B cell (primary cell): ENCODE data around the gene CNKSR3. TPM values are rescaled to one million over a fixed set of nuclear protein-coding genes. Genes with fewer than 3 reads are reported as not detected.

Experiments
- ATAC-seq: fragments of 200-7000 bp; cut with Tn5 transposase; one replicate; pipeline ENCODE4 v1.10.0; 2021; ENCODE audit warnings: low read depth, mild to moderate bottlenecking, moderate number of reproducible peaks, moderate library complexity
- CTCF ChIA-PET: fragments of 350-600 bp; sonication (Branson Sonifier 250); formaldehyde crosslinking; loops from one replicate; lab custom pipeline; 2021; ENCODE audit warnings: antibody characterized with exemption, inconsistent platforms; lab: Charles Lee
- POLR2A ChIA-PET: fragments of 350-600 bp; sonication (Branson Sonifier 250); formaldehyde crosslinking; loops from one replicate; lab custom pipeline; 2021; ENCODE audit warnings: antibody characterized with exemption; lab: Charles Lee
- DNase-seq: peaks from one replicate; pipeline ENCODE4 v3.0.0; 2013
- H2AFZ ChIP-seq: 2 replicates; pipeline ENCODE4 v1.6.1; 2012; ENCODE audit warnings: mild to moderate bottlenecking, low read depth, low read length; ENCODE audit not compliant: insufficient read depth, poor library complexity, severe bottlenecking
- H3K27ac ChIP-seq, 2 donors: 1 replicate in 1 of 2; 2 replicates in 1 of 2; pipeline ENCODE4 v1.5.1; 2012 to 2013; ENCODE audit warnings: low read length in 2 of 2, mild to moderate bottlenecking in 2 of 2, moderate library complexity in 1 of 2
- H3K27me3 ChIP-seq, 4 experiments: fragments of 200-600 bp in 1 of 4; sonication (generic) in 1 of 4; replicated peaks in 1 of 4; 1 replicate in 2 of 4; 2 replicates in 2 of 4; pipeline versions ENCODE4 v1.6.1 to v1.7.0; 2013 to 2016; ENCODE audit warnings: low read length in 3 of 4, mild to moderate bottlenecking in 2 of 4, mixed read lengths in 1 of 4, moderate library complexity in 1 of 4; ENCODE audit not compliant: insufficient read depth in 4 of 4, control insufficient read depth in 3 of 4; ENCODE audit errors: control extremely low read depth in 1 of 4
- H3K36me3 ChIP-seq, 2 experiments: replicated peaks in 1 of 2; 1 replicate in 1 of 2; 2 replicates in 1 of 2; pipeline versions ENCODE4 v1.6.1 to v1.7.1; 2013; ENCODE audit warnings: low read length in 1 of 2; ENCODE audit not compliant: insufficient read depth in 2 of 2, control insufficient read depth in 1 of 2; ENCODE audit errors: control extremely low read depth in 1 of 2, extremely low read depth in 1 of 2
- H3K4me1 ChIP-seq, 2 donors: fragments of 200-600 bp in 1 of 2; sonication (generic) in 1 of 2; 1 replicate in 1 of 2; 2 replicates in 1 of 2; pipeline versions ENCODE4 v1.5.1 to v1.6.1; 2013 to 2017; ENCODE audit warnings: low read length in 2 of 2; ENCODE audit not compliant: control insufficient read depth in 2 of 2, insufficient read depth in 2 of 2
- H3K4me2 ChIP-seq: replicated peaks from 2 replicates; pipeline ENCODE3; 2012; ENCODE audit warnings: mild to moderate bottlenecking, low read depth, low read length; ENCODE audit not compliant: poor library complexity, severe bottlenecking
- H3K4me3 ChIP-seq, 5 experiments: fragments of 200-600 bp in 1 of 5; sonication (generic) in 1 of 5; 1 replicate in 3 of 5; 2 replicates in 2 of 5; pipeline versions ENCODE4 v1.5.1 to v1.7.0; 2011 to 2016; ENCODE audit warnings: low read length in 4 of 5, mild to moderate bottlenecking in 4 of 5, low read depth in 2 of 5, control low read depth in 1 of 5, moderate library complexity in 1 of 5; ENCODE audit not compliant: insufficient read depth in 1 of 5; ENCODE audit errors: control extremely low read depth in 1 of 5, extremely low read depth in 1 of 5
- H3K79me2 ChIP-seq: fragments of 200-600 bp; sonication (generic); one replicate; pipeline ENCODE4 v1.6.0; 2016; ENCODE audit warnings: low read length; ENCODE audit not compliant: control insufficient read depth, insufficient read depth
- H3K9ac ChIP-seq: fragments of 200-600 bp; sonication (generic); 2 replicates; pipeline ENCODE4 v1.6.1; 2017; ENCODE audit warnings: mild to moderate bottlenecking, low read length, moderate library complexity
- H3K9me3 ChIP-seq, 3 donors: one replicate each; pipeline versions ENCODE4 v1.6.1 to v1.7.1; 2013; ENCODE audit warnings: low read length in 2 of 3; ENCODE audit not compliant: control insufficient read depth in 2 of 3, insufficient read depth in 1 of 3; ENCODE audit errors: control extremely low read depth in 1 of 3
- H4K20me1 ChIP-seq: 2 replicates; pipeline ENCODE4 v1.6.0; 2012; ENCODE audit warnings: mild to moderate bottlenecking, low read length; ENCODE audit not compliant: insufficient read depth, control insufficient read depth, poor library complexity, severe bottlenecking
- H3K27ac Mint-ChIP-seq: one replicate; pipeline ENCODE4 v1.8.0; 2021; ENCODE audit warnings: mixed read lengths
- H3K27me3 Mint-ChIP-seq: one replicate; pipeline ENCODE4 v1.8.0; 2021; ENCODE audit warnings: mixed read lengths
- H3K4me1 Mint-ChIP-seq: one replicate; pipeline ENCODE4 v1.8.0; 2021; ENCODE audit warnings: mixed read lengths
- H3K4me3 Mint-ChIP-seq: one replicate; pipeline ENCODE4 v1.8.0; 2021; ENCODE audit warnings: mixed read lengths
- H3K9me3 Mint-ChIP-seq: one replicate; pipeline ENCODE4 v1.8.0; 2022; ENCODE audit warnings: mixed read lengths; ENCODE audit not compliant: insufficient read depth
- CTCF ChIP-seq: fragments of 200-600 bp; IDR thresholded peaks from one replicate; pipeline ENCODE4 v1.8.0; 2022; ENCODE audit warnings: antibody characterized with exemption, mild to moderate bottlenecking
- EZH2 ChIP-seq: IDR thresholded peaks from 2 replicates; pipeline ENCODE4 v1.6.1; 2012; ENCODE audit warnings: borderline replicate concordance, low read depth, mild to moderate bottlenecking, moderate library complexity, low read length; ENCODE audit not compliant: insufficient read depth, poor library complexity, severe bottlenecking
- WGBS: methylation state at CpG from one replicate; pipeline ENCODE4 v1.1.5; 2013; ENCODE audit warnings: missing lambda C conversion rate; ENCODE audit not compliant: insufficient coverage; 5-methylcytosine and 5-hydroxymethylcytosine counted together
- intact Hi-C: fragments of 100-400 bp; cut with micrococcal nuclease; formaldehyde crosslinking; loops from one replicate; pipeline ENCODE4 v1.10.0; 2022
- polyA plus RNA-seq: library from polyadenylated mRNA; depleted of rRNA; stranded (reverse); fragments of >200 nt; gene quantifications from 2 replicates; pipeline ENCODE4 v1.2.3, GENCODE V29; 2012
- total RNA-seq, 2 donors: library from RNA; stranded (reverse); fragments of 120-200 nt in 1 of 2; gene quantifications; 1 replicate in 1 of 2; 2 replicates in 1 of 2; pipeline versions ENCODE4 v1.2.3 to v1.2.4, GENCODE V29; 2013 to 2022

CNKSR3 gene
- total and polyA plus RNA-seq, 2 donors (not counting 1 experiment from before 2014, with no cell fraction given), result not detected

- H3K27me3 Mint-ChIP-seq, result peaks cover 36% of the 10 kb centered on the region
These were observed 4.0 kb upstream of the CNKSR3 start for GRCh38 chr6:154514481-154514880.

More at GRCh38 chr6:154514481-154514880, 4.0 kb upstream of the CNKSR3 start:
- Mint-ChIP-seq H3K9me3 (no peaks in the 10 kb centered on the region), H3K27ac (no peak overlapping the region), H3K4me3 (no peak overlapping the region), H3K4me1 (peaks cover 5% of the 10 kb centered on the region)
- no peak overlapping the region for H3K9ac ChIP-seq
- no peaks in the 10 kb centered on the region for H3K79me2 ChIP-seq
- no peak overlapping the region for H3K27ac ChIP-seq
- TF ChIP-seq EZH2, result no peak
- no peak for TF ChIP-seq CTCF
- ATAC-seq, result no peak
- peaks cover 0 to 20% (median 11%) of the 10 kb centered on the region in 4 experiments for H3K27me3 ChIP-seq
- no peaks in the 10 kb centered on the region for H3K9me3 ChIP-seq
- POLR2A ChIA-PET, result no interaction called here
- no peaks in the 10 kb centered on the region for H3K36me3 ChIP-seq
- intact Hi-C loops, result no loop called here
- H2AFZ ChIP-seq, result no peak overlapping the region
- no peak overlapping the region for H3K4me2 ChIP-seq
- peaks cover 6% of the 10 kb centered on the region in 2 donors for H3K4me1 ChIP-seq
- CTCF ChIA-PET, result no interaction called here
- H3K4me3 ChIP-seq, result no peak overlapping the region
- WGBS, result 83% methylated on average over 1 of the region's 3 CpGs
- DNase-seq, result no peak
- H4K20me1 ChIP-seq, result no peaks in the 10 kb centered on the region
